ENCODE data around the gene CCDC174.

The CCDC174 gene

DNA sequence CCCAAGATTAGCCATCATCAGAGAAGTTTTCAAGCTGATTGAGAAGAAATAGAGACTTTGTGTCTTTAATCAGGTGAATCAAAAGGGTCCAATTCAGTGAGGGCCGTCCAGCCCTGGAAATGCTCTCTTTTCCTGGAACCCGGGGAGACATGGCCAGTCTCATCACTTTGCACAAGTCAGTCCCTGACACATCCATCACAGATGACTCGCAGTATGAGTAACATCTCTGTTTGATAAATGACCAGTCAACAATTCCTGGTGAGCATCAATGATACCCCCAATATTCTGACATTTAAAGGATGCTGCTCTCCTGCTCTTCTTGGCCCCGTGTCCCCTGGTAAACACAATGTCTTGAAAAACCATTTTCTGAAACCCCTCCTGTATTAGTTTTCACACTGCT lies 50.1 kb downstream of the CCDC174 start:
- TF ChIP-seq, protein P1, sequence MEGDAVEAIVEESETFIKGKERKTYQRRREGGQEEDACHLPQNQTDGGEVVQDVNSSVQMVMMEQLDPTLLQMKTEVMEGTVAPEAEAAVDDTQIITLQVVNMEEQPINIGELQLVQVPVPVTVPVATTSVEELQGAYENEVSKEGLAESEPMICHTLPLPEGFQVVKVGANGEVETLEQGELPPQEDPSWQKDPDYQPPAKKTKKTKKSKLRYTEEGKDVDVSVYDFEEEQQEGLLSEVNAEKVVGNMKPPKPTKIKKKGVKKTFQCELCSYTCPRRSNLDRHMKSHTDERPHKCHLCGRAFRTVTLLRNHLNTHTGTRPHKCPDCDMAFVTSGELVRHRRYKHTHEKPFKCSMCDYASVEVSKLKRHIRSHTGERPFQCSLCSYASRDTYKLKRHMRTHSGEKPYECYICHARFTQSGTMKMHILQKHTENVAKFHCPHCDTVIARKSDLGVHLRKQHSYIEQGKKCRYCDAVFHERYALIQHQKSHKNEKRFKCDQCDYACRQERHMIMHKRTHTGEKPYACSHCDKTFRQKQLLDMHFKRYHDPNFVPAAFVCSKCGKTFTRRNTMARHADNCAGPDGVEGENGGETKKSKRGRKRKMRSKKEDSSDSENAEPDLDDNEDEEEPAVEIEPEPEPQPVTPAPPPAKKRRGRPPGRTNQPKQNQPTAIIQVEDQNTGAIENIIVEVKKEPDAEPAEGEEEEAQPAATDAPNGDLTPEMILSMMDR (IDR thresholded peaks at IDR 0.05; ENCODE audit: low read length) = no peak
- TF ChIP-seq EZH2 (IDR thresholded peaks at IDR 0.05; ENCODE audit: borderline replicate concordance, low read length) = no peak
- H3K9me2 ChIP-seq (ENCODE audit: low read depth, low read length) = no peaks in the 10 kb centered on the region
- no peaks in the 10 kb centered on the region for H3F3A ChIP-seq (ENCODE audit: insufficient read depth, low read length)
- no peaks in the 10 kb centered on the region for H4K20me1 ChIP-seq (ENCODE audit: insufficient read depth, low read length)
- H3K27ac ChIP-seq (ENCODE audit: low read depth, low read length, poor library complexity, severe bottlenecking) = no peak overlapping the region
- H3K9ac ChIP-seq (ENCODE audit: low read length) = no peak overlapping the region
- no peak overlapping the region for H2AFZ ChIP-seq (ENCODE audit: low read length)
- peaks cover 29% of the 10 kb centered on the region for H3K4me1 ChIP-seq (ENCODE audit: insufficient read depth, low read length, severe bottlenecking)
- no peaks in the 10 kb centered on the region for H3K9me3 ChIP-seq (ENCODE audit: low read length)
- no peak overlapping the region for H3K4me3 ChIP-seq (ENCODE audit: low read depth, low read length, poor library complexity, severe bottlenecking)
- H3K36me3 ChIP-seq (ENCODE audit: insufficient read depth, low read length) = peaks cover 55% of the 10 kb centered on the region
- no peaks in the 10 kb centered on the region; the same call in 1 of the 2 replicates for H3K79me2 ChIP-seq (ENCODE audit: insufficient read depth, low read length)
- no peaks in the 10 kb centered on the region for H3K27me3 ChIP-seq (ENCODE audit: insufficient read depth, low read length)
- no peak overlapping the region for H3K4me2 ChIP-seq (ENCODE audit: low read length)

DNA sequence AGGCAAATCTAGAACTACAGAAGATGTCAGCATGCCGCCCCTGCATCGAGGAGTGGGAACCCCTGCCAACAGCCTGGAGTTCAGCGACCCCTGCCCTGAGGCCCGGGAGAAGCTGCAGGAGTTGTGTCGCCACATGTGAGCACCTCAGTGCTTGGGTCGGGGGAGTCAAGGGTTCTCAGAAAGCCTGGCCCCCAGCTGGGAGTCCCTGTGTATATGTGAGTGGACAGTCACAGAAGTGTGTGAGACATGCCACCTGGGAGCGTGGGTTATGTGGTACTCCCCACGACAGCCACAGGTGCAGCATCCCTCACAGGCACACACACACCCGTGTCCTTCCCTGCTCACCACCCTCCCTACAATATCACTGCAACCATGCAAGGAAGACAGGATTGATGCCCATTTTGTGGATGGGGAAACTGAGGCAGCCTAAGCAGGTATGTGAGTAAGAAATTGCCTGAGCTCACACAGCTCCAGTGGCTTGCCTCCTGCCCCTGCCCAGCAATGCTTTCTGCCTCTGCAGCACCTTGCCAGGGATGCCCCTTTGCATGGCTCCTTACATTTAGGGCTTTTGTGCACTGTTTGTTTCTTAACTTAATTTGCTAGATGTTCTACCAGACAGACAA lies 51.7 kb downstream of the CCDC174 start:
- H3K79me2 ChIP-seq (ENCODE audit: insufficient read depth, low read length) = no peaks in the 10 kb centered on the region
- H3K4me1 ChIP-seq (ENCODE audit: insufficient read depth, low read length, severe bottlenecking) = peaks cover 22% of the 10 kb centered on the region
- no peak overlapping the region for H3K4me3 ChIP-seq (ENCODE audit: low read depth, low read length, poor library complexity, severe bottlenecking)
- no peak overlapping the region for H3K9ac ChIP-seq (ENCODE audit: low read length)
- H3K27me3 ChIP-seq (ENCODE audit: insufficient read depth, low read length) = no peaks in the 10 kb centered on the region
- TF ChIP-seq, protein P1 (IDR thresholded peaks at IDR 0.05; ENCODE audit: low read length) = no peak
- no peak for TF ChIP-seq EZH2 (IDR thresholded peaks at IDR 0.05; ENCODE audit: borderline replicate concordance, low read length)
- no peaks in the 10 kb centered on the region for H3F3A ChIP-seq (ENCODE audit: insufficient read depth, low read length)
- H2AFZ ChIP-seq (ENCODE audit: low read length) = no peak overlapping the region
- no peak overlapping the region for H3K4me2 ChIP-seq (ENCODE audit: low read length)
- peaks cover 62% of the 10 kb centered on the region for H3K36me3 ChIP-seq (ENCODE audit: insufficient read depth, low read length)
- no peak overlapping the region for H3K27ac ChIP-seq (ENCODE audit: low read depth, low read length, poor library complexity, severe bottlenecking)
- H3K9me3 ChIP-seq (ENCODE audit: low read length) = no peaks in the 10 kb centered on the region
- no peaks in the 10 kb centered on the region for H4K20me1 ChIP-seq (ENCODE audit: insufficient read depth, low read length)
- H3K9me2 ChIP-seq (ENCODE audit: low read depth, low read length) = no peaks in the 10 kb centered on the region

DNA sequence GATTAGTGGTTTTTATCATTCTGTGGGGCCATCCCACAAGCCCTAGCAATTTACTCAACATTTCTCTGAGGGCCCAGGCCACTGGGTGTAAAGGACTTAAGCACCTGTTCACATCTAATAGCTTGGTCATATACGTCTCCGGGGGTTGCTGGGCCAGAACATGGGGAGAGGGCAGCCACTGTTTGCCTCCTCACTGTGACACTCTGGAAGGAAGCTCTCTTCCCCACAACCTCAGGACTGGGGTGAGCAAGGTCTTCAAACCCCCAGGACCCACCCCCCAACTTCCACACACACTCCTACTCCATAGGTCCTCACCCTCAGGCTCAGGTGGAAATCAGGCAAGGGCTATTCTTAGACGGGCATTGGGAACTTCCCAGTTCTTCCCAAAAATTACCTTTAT lies 52.2 kb downstream of the CCDC174 start:
- TF ChIP-seq, protein P1 (IDR thresholded peaks at IDR 0.05; ENCODE audit: low read length) = no peak
- no peak for TF ChIP-seq EZH2 (IDR thresholded peaks at IDR 0.05; ENCODE audit: borderline replicate concordance, low read length)
- Histone ChIP-seq H3F3A (ENCODE audit: insufficient read depth, low read length) (no peaks in the 10 kb centered on the region), H3K9me3 (ENCODE audit: low read length) (no peaks in the 10 kb centered on the region)

More for the DNA sequence above, 52.2 kb downstream of the CCDC174 start:
- Histone ChIP-seq H3K4me1 (ENCODE audit: insufficient read depth, low read length, severe bottlenecking) (peaks cover 17% of the 10 kb centered on the region), H3K36me3 (ENCODE audit: insufficient read depth, low read length) (peaks cover 67% of the 10 kb centered on the region), H3K9ac (ENCODE audit: low read length) (no peak overlapping the region), H3K27me3 (ENCODE audit: insufficient read depth, low read length) (no peaks in the 10 kb centered on the region), H4K20me1 (ENCODE audit: insufficient read depth, low read length) (no peaks in the 10 kb centered on the region), H3K79me2 (ENCODE audit: insufficient read depth, low read length) (no peaks in the 10 kb centered on the region), H2AFZ (ENCODE audit: low read length) (no peak overlapping the region), H3K4me3 (ENCODE audit: low read depth, low read length, poor library complexity, severe bottlenecking) (no peak overlapping the region), H3K4me2 (ENCODE audit: low read length) (no peak overlapping the region), H3K27ac (ENCODE audit: low read depth, low read length, poor library complexity, severe bottlenecking) (no peak overlapping the region), H3K9me2 (ENCODE audit: low read depth, low read length) (no peaks in the 10 kb centered on the region)
